ENCODE data around the gene DNASE1.
"Not testable (repeated sequence)": the region's sequence is repeated elsewhere in the genome, so short reads cannot be mapped to it uniquely, and the experiment has no call there.

Gene DNASE1

GRCh38 chr16:3641801-3642396 is 12.6 kb upstream of the DNASE1 start:
- DNase-seq, result no peak

DNA sequence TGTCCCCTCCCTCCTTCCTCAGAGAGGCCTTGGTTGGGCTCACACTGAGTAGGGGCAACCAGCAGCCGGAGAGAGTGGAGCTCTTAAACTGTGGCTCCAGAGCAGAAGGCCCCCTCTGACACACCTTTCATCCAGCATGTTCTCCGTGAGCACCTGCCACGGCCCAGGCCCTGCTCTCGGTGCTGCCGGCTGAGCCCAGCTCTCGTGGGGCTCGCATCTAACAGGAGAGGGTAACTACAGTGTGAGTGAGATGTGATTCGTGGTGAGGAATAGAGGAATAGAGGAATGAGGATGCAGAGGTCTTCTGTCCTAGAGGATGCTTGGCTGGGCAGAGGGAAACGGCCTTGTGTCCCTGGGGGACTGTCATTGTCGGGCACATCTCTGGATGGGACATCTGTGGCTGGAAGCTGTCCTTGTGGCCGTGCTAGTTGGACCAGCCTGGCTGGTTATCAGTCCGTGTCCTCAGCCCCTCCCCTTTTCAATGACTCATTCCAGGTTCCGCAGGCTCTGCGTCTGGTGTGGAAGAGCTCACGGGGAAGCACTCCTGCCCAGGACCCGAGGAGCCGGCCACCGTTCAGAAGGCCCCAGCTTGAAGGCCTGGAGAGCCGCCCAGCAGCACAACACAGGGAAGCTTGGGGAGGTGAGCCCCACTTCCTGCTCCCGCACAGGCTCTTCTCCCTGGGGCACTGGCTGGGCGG is 11.9 kb upstream of the DNASE1 start:
- DNase-seq, result no peak

GRCh38 chr16:3643095-3643730 is 11.3 kb upstream of the DNASE1 start:
- DNase-seq, result no peak

GRCh38 chr16:3645108-3645503 is 9.4 kb upstream of the DNASE1 start:
- DNase-seq, result no peak

DNA sequence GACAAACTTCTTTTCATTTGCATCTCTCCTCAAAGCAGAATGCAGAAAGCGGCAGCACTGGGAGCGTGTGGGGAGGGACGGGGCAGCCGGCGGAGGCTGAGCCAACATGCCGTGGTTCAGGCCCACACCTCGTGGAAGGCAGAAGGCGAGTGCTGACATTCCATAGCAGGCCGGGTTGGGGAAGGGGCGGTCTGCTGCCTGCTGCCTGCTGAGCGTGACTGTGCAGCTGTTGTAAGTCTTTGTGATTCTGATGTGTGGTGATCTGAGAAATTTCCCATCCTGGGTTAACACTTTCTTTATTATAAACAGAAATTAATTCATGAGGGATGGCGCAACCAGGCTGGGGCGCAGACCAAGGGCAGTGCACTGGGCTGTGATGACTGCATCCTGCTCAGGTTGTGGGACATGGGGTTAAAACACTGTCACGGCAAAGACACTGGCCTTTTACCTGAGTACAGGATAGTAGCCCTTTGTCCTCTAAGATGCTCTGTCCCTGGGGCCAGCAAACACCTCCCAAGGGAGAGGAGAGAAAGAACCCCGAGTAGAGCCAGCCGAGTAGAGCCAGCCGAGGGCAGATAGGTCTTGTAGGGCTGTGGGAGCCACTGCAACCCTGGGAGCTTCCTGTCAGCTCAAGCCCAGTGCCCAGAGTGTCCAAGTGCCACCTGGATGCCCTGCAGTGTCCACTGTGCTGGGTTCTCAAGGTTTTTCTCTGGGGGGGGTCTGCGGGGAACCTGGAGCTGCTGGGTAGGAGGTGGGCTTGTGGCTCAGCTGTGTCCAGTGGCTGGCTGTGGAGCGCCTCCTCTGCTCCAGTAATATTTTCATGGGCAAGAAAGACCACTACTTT is 8.8 kb upstream of the DNASE1 start:
- no peak for DNase-seq

DNA sequence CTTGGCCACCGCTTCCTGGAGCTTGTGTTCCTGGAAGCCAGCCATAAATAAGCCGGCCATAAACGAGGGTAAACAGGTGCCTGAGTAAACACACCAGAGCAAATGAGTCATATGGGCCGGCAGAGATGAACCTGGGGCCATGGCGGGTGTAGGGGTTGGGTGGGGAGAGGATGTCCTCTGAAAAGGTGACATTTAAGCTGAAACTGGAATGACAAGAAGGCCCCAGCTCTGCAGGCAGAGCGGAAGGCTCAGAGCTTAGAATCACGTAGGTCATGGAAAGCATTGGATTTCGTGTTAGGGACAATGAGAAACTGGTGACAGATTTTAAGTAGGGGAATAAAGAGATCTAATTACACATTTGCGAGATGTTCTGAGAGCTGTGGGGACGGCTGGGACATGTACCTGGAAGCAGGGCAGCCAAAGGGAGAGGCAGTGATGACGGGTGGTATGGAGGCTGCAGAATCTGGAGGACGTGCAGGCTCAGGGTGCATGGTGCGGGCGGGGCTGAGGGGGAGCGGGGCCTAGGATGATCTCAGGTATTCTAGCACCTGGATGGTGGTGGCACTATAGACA is 8.1 kb upstream of the DNASE1 start:
- DNase-seq, result no peak

DNA sequence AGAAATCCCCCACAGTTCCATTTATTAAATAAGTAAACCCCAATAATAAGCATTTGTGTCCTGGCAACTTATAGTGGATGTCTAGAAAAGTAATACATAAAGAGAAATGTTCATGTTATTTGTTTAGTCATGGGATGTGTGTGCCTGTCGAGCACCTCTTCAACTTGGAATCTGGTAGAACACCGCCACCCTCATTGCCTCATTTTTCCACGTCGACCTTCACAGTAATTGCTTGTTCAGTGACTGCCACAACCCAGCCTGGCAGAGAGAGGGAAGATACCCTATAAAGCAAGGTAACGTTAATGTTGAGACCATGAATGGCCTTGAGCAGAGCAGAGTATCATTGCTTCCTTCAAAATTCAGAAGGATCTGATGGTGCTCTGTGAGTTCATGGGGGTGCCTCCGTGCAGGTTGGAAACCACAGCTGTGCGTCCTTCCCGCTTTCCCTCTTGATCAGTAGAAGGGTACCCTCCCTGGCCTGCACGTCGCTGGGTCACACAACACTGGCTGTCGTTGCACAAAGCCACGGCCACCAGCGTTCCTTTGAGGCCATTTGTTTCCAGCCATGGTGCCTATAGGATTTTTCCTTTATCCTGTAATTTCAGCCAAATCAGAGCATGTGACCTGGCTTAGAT is 3.7 kb upstream of the DNASE1 start:
- DNase-seq, result no peak

DNA sequence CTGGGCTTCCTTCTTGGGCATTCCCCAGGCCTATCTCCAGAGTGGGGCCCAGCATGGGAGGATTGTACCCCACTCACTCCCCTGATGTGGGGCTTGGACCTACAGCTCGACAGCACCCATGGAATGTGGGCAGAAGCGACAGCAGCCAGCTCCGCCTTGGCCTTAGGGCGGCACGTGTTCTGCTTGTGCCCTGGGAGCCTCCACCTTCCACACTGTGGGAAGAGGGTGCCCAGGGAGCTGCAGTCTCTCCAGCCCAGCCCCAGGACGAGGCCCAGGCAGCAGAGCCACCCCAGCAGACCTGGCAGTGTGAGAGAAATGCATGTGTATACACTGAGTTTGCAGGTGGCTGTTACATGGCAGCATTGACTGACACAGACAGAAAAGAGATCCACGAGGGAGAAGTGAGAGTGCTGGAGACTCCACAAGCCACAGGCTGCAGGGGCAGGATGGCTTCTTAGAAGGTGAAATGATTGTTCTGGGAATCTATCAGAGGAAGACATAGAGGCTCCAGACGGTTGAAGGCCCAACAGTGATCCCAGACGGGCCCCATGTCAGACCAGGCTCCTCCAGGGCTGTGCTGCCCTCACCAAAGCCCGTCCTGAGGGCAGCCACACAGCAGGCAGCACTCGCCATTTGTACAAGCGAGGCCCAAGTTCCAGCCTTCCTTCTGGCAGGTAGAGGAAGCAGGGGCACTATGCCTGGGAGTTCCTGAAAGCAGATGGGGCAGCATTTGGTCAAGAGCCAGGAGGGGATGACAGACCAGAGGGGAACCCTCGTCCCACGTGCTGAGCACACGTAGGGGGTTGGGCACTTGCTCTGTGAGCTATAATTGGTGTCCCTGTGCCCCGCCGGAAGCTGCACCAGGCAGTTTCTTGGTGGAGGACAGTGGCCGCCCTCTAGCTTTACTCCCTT is 2.8 kb upstream of the DNASE1 start:
- DNase-seq, result no peak

GRCh38 chr16:3652373-3653195 is 1.9 kb upstream of the DNASE1 start:
- DNase-seq, result no peak

GRCh38 chr16:3655030-3655395 is 522 bp downstream of the DNASE1 start:
- no peak for DNase-seq

DNA sequence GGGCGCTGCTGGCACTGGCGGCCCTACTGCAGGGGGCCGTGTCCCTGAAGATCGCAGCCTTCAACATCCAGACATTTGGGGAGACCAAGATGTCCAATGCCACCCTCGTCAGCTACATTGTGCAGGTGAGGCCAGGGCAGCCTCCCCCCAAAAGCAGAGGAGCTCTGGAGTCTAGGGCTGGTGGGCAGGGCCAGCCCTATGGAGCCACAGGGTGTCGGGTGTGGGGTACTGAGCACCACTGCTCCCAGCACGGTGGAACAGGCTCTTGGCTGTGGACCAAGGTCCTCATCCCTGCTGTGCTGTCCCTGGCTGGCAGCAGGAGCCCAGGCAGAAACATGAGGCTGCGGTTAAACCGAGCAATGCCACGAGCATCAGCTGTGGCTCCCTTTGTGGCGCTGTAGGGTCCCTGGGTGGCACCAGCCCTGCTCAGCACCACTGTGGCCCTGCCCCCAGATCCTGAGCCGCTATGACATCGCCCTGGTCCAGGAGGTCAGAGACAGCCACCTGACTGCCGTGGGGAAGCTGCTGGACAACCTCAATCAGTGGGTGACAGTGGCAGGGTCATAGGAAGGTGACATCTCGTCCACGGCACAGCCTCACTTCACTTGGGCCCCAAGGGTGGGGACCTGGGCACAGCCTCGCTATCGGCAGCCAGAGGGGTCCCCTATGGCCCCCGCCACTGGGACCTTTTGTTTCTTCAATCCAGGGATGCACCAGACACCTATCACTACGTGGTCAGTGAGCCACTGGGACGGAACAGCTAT is 1.1 kb downstream of the DNASE1 start:
- DNase-seq, result no peak

GRCh38 chr16:3656160-3656490 is 1.6 kb downstream of the DNASE1 start:
- DNase-seq, result not testable (repeated sequence)

- DNase-seq, result no peak
Observed at GRCh38 chr16:3656491-3657468, 2.3 kb downstream of the DNASE1 start.

DNA sequence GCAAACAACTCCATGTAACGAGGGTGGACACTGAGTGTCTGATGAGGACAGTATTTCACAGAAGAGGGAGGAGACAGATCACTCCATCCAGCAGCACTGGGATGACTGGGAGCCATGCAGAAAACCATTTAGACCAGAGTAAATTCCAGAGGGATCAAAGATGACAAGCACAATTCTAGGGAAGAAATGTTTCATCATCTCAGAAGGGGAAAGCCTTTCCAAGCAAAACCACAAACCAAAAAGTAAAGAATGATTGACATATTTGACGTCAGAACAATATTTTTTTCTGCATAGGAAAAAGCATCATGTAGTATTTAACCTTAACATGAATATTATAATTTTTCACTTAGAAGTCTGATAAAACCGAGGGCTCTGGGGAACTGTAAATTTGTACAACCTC is 4.8 kb downstream of the DNASE1 start:
- DNase-seq, result no peak

DNA sequence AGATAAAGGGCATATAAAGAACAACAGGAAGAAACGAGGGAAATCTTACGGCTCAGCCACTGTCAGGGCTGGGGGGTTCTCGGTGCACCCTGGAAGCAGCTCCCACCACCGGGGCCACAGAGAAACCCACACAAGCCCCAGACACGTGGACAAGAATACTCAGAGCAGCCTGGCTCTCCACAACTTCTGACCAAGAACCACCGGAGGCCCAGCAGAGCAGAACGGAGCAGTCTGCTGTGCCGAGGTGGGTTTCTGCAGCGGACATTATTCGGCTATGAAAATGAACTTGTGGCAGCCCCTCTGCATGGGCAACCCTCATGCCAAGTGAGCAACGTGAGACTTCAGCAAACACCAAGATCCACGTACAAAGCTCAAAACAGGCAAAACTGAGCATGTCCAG is 6.8 kb downstream of the DNASE1 start:
- no peak for DNase-seq

DNA sequence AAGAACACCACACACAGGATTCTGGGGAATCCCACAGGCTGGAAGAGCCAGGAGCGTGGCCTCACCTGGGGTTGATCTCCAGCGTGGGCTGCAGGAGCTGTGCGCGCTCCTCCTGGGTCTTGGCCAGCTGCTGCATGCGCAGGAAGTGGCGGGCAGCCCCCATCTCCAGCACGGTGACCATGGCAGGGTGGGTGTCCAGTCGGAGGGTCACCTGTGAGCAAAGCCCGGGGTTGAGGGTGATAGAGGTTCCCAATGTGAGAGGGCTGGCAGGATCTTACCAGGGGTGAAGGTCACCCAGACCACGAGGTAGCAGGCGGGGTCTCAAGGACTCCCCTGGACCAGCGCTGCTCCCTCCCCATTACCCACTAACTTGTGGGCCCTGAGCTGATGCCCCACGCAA is 7.4 kb downstream of the DNASE1 start:
- DNase-seq, result no peak

DNA sequence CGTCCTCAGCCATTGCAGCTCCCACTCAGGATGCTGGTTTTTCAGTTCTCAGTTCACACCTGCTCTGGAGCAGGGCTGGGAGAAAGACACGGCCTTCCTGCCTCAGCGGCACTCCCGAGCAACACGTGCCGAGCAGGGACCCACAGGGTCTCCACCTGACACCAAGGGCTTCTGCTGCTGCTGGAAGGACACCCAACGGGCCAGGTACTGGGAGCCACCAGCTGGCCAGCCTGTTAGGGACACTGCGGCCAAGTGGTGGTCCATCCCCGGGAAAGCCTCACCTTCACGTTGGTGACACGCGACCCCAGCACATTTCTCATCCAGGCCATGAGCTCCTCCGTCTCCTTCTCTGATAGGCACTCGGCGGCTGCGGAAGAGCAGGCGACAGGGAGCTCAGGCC is 8.1 kb downstream of the DNASE1 start:
- no peak for DNase-seq

DNA sequence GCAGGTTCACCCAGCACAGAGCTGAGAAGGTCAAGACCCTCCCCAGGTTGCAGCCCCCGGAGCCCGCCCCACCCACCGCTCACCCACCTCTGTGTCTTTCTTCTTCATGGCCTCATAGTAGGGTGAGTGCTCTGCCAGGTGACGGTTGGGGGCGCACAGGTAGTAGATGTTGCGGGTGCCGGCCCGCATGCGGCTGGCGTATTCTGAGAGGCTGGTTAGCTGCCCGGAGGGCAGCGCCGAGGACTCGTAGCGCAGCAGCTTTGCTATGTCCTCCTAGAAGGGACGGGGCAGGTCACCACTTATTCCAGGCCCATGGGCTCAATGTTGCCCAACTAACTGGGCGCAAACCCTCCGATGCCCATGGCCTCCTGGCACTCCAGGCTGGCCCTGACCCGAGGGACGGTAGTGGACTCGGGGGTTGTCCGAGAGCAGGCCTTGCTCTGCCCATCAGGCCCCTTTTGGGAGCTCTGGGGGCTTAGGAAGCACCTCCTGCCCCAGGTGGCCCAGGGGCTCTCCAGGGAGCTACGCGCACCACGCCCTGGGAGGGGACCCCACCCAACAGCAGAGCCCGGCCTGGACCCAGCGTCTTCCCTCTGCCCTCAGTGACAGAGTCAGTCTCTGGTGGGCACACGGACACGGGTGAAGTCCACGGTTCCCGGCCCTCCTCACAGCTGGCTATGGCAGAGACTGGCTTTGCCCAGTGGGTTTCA is 9.9 kb downstream of the DNASE1 start:
- no peak for DNase-seq
